Gastrocnemius medialis (tissue), 4 donors: ENCODE measurements around the gene GAL3ST3. TPM values are rescaled to one million over a fixed set of nuclear protein-coding genes. Genes with fewer than 3 reads are reported as not detected.

Experiments
- ATAC-seq, 2 donors: fragments of 150-250 bp; one replicate each; pipeline ENCODE4 v1.9.1; 2016
- DNase-seq, 2 donors: peaks; one replicate each; pipeline ENCODE4 v3.0.0-alpha.2; 2019
- H3K27ac ChIP-seq, 4 donors: fragments of 200-600 bp; sonication (generic); 1 replicate in 1 of 4; 2 replicates in 3 of 4; pipeline ENCODE4 v1.5.1; 2016 to 2018; ENCODE audit warnings: mild to moderate bottlenecking in 2 of 4, moderate library complexity in 1 of 4
- H3K27me3 ChIP-seq, 3 donors: fragments of 200-600 bp; sonication (generic) in 2 of 3; 1 replicate in 1 of 3; 2 replicates in 2 of 3; pipeline versions ENCODE4 v1.5.1 to v1.6.0; 2016 to 2019; ENCODE audit warnings: mild to moderate bottlenecking in 1 of 3, moderate library complexity in 1 of 3
- H3K36me3 ChIP-seq, 2 donors: fragments of 200-600 bp; sonication (generic) in 1 of 2; one replicate each; pipeline ENCODE4 v1.5.1; 2017 to 2018
- H3K4me1 ChIP-seq, 2 donors: fragments of 200-600 bp; sonication (generic) in 1 of 2; one replicate each; pipeline ENCODE4 v1.5.1; 2016 to 2017; ENCODE audit warnings: mild to moderate bottlenecking in 2 of 2
- H3K4me3 ChIP-seq, 4 donors: fragments of 200-600 bp; sonication (generic) in 3 of 4; 1 replicate in 1 of 4; 2 replicates in 3 of 4; pipeline ENCODE4 v1.5.1; 2016 to 2019; ENCODE audit warnings: mild to moderate bottlenecking in 2 of 4
- H3K9me3 ChIP-seq, 3 donors: fragments of 200-600 bp; sonication (generic) in 2 of 3; 1 replicate in 1 of 3; 2 replicates in 2 of 3; pipeline ENCODE4 v1.5.1; 2016 to 2019
- POLR2A ChIP-seq, 2 donors: fragments of 450-650 bp; IDR thresholded peaks; one replicate each; pipeline ENCODE4 v1.6.1; 2017; ENCODE audit warnings: antibody characterized with exemption in 2 of 2, mild to moderate bottlenecking in 2 of 2, moderate library complexity in 2 of 2
- in situ Hi-C, 4 donors: fragments of 200-750 bp; cut with MboI; loops; one replicate each; pipeline versions ENCODE4 v1.15.0 to v1.8.0; 2017; ENCODE audit warnings: low sequenced_read_pairs in 4 of 4
- intact Hi-C: fragments of 100-400 bp; cut with DNase I; formaldehyde crosslinking; loops from one replicate; pipeline ENCODE4 v1.15.1; 2023; ENCODE audit warnings: low total_unique reads
- total RNA-seq, 4 donors: library from RNA; depleted of rRNA; stranded (reverse); fragments of >200 nt; gene quantifications; one replicate each; pipeline versions ENCODE4 v1.1.0 to v1.2.3, GENCODE V29; 2016
- TF ChIP-seq, protein P1 (sequence below), 5 experiments: fragments of 450-650 bp in 3 of 5; fragments of 200-600 bp in 2 of 5; sonication (generic) in 2 of 5; IDR thresholded peaks in 4 of 5; conservative IDR thresholded peaks in 1 of 5; 1 replicate in 4 of 5; 2 replicates in 1 of 5; pipeline ENCODE4 v1.5.1; 2016 to 2019; ENCODE audit warnings: antibody characterized with exemption in 5 of 5, mild to moderate bottlenecking in 3 of 5, moderate library complexity in 3 of 5

Gene GAL3ST3
- total RNA-seq, 4 donors from 2014 or later: 0.12 TPM; not detected in 3

DNA sequence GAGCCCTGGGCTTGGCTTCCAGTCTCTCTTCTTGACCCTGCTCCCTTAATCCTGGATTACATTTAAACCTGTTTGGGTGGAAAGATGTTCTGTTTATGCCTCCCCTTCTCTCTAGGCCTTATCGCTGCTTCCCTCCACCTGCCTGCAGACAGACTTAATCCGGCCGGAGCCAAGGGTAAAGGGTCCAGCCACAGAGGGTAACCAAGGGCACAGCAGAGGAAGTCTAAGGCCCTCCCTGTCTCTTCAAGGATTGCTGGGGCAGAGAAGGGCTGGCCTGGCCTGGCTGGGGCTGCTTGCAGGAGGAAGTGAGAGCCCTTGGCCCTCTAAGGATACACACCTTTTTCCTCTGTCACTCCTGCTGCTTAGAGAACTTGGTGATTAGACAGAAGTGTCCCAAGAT lies 2.1 kb downstream of the GAL3ST3 start:
- Histone ChIP-seq H3K4me1 (peaks cover 8% of the 10 kb centered on the region in 2 donors), H3K4me3 (no peak overlapping the region), H3K27me3 (peaks cover 0 to 3% (median 0%) of the 10 kb centered on the region in 3 donors), H3K27ac (no peak overlapping the region), H3K9me3 (no peaks in the 10 kb centered on the region), H3K36me3 (no peaks in the 10 kb centered on the region)
- in situ Hi-C loops (no loop called here), intact Hi-C loops (no loop called here)
- ATAC-seq (no peak), DNase-seq (no peak)
- TF ChIP-seq POLR2A (IDR thresholded peaks at IDR 0.05): no peak
- TF ChIP-seq, protein P1, sequence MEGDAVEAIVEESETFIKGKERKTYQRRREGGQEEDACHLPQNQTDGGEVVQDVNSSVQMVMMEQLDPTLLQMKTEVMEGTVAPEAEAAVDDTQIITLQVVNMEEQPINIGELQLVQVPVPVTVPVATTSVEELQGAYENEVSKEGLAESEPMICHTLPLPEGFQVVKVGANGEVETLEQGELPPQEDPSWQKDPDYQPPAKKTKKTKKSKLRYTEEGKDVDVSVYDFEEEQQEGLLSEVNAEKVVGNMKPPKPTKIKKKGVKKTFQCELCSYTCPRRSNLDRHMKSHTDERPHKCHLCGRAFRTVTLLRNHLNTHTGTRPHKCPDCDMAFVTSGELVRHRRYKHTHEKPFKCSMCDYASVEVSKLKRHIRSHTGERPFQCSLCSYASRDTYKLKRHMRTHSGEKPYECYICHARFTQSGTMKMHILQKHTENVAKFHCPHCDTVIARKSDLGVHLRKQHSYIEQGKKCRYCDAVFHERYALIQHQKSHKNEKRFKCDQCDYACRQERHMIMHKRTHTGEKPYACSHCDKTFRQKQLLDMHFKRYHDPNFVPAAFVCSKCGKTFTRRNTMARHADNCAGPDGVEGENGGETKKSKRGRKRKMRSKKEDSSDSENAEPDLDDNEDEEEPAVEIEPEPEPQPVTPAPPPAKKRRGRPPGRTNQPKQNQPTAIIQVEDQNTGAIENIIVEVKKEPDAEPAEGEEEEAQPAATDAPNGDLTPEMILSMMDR (IDR thresholded peaks at IDR 0.05 in 4 of 5, conservative IDR thresholded peaks at IDR 0.05 in 1 of 5): no peak

DNA sequence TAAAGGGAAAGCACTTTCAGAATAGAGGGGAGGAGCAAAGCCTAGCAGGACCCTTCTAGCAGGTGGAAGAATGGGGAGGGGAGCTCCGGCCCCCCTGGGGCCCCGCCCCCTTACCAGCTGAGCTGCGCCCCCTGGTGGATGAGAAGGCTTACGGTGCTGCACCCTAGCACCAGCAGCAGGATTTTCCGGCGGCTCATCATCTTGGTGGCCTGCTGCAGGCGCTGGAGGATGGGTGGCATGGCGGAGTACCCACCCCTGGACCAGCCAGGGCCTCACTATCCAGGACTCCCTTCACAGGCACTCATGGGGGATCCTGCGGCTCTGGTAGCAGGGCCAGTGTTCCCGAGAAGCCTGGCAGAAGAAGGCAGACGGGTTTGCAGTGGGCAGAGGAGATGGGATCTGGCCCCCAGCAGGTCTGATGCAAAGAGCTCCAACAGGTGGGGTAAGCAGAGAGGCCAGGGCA lies 3.8 kb downstream of the GAL3ST3 start:
- TF ChIP-seq, protein P1 (IDR thresholded peaks at IDR 0.05 in 4 of 5, conservative IDR thresholded peaks at IDR 0.05 in 1 of 5): peak; percentile 62 to 91 (median 86)
- TF ChIP-seq POLR2A (IDR thresholded peaks at IDR 0.05): no peak
- ATAC-seq (peak; percentile 59 to 75), DNase-seq (peak; percentile 35 to 55)
- intact Hi-C loops (no loop called here), in situ Hi-C loops (no loop called here)
- Histone ChIP-seq H3K4me3 (peak overlapping the region in 1 of 4 donors; percentile 13), H3K36me3 (no peaks in the 10 kb centered on the region), H3K4me1 (peaks cover 0 to 5% of the 10 kb centered on the region in 2 donors), H3K9me3 (no peaks in the 10 kb centered on the region), H3K27ac (no peak overlapping the region), H3K27me3 (peaks cover 0 to 3% (median 0%) of the 10 kb centered on the region in 3 donors)

DNA sequence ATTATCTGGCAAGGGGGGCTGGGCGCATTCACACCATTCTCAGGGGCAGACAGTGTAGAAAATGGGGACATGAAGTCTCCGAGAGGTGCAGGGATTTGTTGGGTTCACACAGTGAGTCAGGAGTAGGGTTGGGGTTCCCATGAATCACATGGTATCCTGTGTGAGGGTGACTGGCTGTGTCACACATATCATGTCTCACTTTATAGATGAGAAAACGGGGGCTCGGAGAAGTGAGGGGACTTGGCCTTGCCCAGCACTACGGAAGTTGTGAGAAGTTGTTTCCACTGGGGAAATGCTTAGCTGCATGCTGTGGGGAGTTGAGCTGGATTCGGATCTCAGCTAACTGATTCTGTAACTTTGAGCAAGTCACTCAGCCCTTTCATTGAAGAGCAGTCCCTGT lies 4.2 kb downstream of the GAL3ST3 start:
- DNase-seq (no peak), ATAC-seq (no peak)
- in situ Hi-C loops (no loop called here), intact Hi-C loops (no loop called here)
- Histone ChIP-seq H3K27me3 (peaks cover 0 to 3% (median 0%) of the 10 kb centered on the region in 3 donors), H3K9me3 (no peaks in the 10 kb centered on the region), H3K4me3 (peak overlapping the region in 1 of 4 donors; percentile 13), H3K36me3 (no peaks in the 10 kb centered on the region), H3K27ac (no peak overlapping the region), H3K4me1 (peaks cover 0 to 5% of the 10 kb centered on the region in 2 donors)
- TF ChIP-seq POLR2A (IDR thresholded peaks at IDR 0.05): no peak
- TF ChIP-seq, protein P1 (IDR thresholded peaks at IDR 0.05 in 4 of 5, conservative IDR thresholded peaks at IDR 0.05 in 1 of 5): no peak

DNA sequence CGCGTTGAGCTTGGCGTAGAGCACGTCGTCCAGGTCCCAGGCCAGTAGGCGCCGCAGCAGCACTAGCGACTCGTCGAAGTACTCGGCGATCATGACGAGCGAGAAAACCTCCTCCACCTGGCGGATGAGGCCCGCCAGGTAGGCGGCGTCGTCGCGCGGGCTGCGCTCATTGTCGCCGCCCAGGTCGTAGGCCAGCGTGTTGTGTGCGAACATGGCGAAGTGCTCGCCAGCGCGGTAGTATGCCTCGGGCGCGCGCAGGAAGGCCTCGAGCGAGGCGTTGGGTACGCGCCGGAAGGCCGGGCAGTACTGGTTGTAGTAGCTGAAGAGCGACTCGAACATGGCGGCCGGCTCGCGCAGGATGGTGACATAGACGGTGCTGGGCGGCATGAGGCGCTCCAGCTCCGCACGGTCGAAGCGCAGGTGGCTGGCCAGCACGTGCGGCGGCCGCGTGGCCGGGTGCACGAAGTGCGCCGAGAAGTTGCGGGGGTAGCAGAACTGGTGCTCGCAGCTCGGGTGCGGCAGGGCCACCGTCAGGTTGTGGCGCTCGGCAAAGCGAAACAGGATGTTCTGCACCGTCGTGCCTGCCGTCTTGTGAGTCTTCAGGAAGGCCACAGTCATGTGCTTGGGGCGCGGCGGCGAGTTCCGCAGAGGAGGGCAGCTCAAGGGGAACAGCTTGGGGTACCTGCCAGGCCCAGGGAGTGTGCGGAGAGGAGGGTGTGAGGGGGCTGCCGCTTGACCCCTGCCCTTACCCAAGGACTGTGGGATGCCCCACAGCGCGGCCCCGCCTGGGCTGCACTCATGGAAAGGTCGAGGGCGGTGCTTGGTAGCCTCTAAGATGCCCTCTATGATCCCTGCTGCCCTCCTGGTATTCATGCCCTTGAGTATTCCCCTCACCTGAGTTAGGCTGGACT lies 5.7 kb downstream of the GAL3ST3 start:
- intact Hi-C loops (no loop called here), in situ Hi-C loops (no loop called here)
- TF ChIP-seq POLR2A (IDR thresholded peaks at IDR 0.05): no peak
- TF ChIP-seq, protein P1 (IDR thresholded peaks at IDR 0.05 in 4 of 5, conservative IDR thresholded peaks at IDR 0.05 in 1 of 5): no peak
- no peak for ATAC-seq
- Histone ChIP-seq H3K27me3 (peaks cover 0 to 2% (median 0%) of the 10 kb centered on the region in 3 donors), H3K9me3 (no peaks in the 10 kb centered on the region), H3K4me3 (no peak overlapping the region), H3K4me1 (peaks cover 0 to 5% of the 10 kb centered on the region in 2 donors), H3K36me3 (no peaks in the 10 kb centered on the region), H3K27ac (no peak overlapping the region)
- DNase-seq: no peak
